ENCODE data around the gene SDR39U1.
"Not testable (repeated sequence)": the region's sequence is repeated elsewhere in the genome, so short reads cannot be mapped to it uniquely, and the experiment has no call there.

The SDR39U1 gene, protein sequence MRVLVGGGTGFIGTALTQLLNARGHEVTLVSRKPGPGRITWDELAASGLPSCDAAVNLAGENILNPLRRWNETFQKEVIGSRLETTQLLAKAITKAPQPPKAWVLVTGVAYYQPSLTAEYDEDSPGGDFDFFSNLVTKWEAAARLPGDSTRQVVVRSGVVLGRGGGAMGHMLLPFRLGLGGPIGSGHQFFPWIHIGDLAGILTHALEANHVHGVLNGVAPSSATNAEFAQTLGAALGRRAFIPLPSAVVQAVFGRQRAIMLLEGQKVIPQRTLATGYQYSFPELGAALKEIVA

DNA sequence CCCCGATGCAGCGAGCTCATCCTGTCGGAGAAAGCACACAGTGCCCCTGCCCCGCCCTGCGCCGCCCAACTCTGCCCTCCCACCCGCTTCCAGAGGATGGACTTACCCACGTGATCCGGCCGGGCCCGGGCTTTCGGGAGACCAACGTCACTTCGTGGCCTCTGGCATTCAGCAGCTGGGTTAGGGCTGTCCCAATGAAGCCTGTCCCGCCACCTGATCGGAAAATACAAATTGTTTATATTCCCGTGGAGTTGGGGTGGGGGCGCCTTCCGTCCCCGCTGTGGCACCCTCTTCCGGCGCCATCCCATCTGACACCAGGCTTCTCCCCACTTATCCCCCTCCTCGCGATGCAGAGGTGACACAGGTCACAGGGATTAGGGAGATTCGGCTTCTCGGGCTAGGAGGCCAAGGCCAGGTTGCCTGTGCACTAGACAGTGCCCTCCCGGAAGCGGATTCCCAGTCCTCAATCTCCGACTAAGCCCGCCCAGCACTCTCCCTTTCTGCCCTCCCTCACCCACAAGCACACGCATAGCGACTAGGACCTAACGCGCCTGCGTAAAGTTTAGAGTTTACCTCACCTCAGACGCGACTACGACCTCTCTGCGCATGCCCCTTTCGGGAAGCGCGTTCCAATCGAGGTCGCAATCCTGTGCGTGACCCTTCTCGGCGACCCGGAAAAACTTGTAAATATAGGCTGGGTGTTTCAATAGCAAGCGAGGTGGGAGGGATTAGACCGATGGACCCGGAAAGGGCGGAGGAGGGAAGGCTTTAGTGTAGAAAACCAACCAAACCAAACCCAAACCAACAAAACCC lies at the start of gene SDR39U1:
TSS of gene SDR39U1 (minus strand) at position 537 of the 813 bp plus-strand sequence. CDS start at position 530, 7 bp downstream.
- peak; percentile 86 to 95 for DNase-seq (ENCODE audit: low read depth in 2 of 2)

DNA sequence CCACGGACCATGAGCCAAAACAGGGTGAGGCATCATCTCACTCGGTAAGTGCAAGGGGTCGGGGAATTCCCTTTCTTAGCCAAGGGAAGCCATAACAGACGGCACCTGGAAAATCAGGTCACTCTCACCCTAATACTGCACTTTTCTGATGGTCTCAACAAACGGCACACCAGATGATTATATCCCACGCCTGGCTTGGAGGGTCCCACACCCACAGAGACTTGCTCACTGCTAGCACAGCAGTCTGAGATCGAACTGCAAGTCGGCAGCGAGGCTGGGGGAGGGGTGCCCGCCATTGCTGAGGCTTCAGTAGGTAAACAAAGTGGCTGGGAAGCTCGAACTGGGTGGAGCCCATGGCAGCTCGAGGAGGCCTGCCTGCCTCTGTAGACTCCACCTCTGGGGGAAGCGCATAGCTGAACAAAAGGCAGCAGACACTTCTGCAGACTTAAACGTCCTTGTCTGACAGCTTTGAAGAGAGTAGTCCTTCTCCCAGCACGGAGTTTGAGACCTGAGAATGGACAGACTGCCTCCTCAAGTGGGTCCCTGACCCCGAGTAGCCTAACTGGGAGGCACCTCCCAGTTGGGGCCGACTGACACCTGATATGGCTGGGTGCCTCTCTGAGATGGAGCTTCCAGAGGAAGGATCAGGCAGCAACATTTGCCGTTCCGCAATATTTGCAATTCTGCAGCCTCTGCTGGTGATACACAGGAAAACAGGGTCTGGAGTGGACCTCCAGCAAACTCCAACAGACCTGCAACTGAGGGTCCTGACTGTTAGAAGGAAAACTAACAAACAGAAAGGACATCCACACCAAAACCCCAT lies 49.2 kb upstream of the SDR39U1 start:
- DNase-seq (ENCODE audit: low read depth in 2 of 2), result not testable (repeated sequence)

DNA sequence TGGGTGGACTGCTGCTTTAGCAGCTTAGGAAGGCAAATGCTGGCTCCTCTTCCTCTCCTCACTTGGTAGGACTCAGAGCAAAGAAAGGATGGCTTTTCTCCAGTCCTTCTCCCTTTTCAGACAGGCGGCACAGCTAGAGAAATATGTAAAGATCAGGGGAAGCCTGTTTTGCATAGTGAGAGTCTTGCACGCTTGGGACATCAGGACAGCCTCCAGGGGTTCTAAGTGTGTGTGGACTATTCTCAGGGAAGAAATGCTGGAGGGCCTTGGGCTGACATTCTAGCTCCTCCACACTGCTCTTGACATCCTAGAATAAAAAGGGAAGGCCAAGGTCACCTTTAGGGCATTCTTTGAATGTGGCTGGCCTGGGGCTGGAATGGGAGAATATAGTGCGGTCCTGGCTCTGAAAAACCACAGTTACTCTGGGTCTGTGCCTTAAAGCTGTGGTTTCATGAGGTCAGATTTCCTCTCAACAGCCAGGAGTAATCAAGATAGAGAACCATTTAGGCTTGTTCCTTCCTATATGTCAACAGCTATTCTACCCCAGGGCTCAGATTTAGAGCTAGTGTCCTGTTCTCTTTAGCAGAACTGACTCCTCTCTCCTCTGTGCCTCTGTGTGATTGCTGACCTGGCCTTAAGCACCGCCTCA lies 41.2 kb upstream of the SDR39U1 start:
- DNase-seq (ENCODE audit: low read depth in 2 of 2), result no peak

DNA sequence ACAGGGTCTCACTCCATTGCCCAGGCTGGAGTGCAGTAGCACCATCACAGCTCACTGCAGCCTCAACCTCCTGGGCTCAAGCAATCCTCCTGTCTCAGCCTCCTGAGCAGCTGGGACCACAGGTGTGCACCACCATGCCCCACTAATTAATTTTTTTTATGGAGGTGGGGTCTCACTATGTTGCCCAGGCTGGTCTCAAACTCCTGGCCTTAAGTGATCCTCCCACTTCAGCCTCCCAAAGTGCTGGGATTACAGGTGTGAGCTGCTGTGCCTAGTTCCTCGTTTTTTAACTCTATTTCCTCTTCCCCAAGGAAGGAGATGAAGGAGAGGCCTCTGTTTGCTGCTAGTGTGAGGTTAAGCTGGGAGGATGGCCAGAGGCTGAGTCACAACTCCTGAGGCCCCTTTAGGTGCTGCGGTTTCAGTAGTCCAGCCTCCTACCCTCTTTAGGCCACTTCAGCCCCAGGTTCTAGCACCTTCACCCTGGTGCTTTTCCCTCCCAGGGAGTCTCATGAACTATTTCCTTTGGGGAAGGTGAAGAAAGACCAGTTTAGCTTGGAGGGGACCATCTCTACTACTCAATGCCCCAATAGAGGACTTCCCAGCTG lies 40.2 kb upstream of the SDR39U1 start:
- DNase-seq (ENCODE audit: low read depth in 2 of 2), result not testable (repeated sequence)

DNA sequence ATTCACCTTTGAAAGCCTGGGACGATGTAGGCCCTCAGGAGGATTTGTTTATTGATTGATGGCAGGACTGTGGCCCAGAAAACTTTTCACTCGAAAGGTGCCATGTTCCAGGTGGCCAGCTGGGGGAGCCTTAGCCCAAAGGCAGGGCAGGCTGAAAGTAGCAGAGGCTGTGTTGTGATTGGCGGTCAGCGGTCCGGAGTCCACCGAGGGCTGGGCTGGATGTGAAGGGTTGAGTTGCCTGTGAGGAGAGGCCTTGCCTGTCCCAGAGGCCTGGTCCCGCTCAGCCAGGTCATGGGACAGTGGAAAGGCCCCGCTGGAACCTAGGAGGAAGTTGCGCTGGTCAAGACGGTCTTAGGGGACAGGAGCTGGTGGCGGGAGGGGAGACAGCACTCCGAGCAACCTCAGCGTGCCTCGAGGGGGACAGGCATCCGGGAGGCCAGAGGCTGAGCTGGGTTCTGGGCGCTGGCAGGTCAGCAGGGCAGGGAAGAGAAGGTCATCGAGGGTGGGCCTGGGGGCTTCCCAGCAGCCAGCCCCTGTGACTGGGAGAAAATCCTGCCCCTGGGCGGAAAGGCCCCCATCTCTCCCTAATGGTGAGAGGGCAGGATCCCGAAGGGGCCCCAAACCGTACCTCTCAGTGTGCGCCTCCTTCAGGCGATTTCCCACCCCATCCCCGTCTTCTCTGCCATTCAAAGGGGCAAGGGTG lies 39.2 kb upstream of the SDR39U1 start:
- DNase-seq (ENCODE audit: low read depth in 2 of 2), result peak in 1 of 2 donors; percentile 1

DNA sequence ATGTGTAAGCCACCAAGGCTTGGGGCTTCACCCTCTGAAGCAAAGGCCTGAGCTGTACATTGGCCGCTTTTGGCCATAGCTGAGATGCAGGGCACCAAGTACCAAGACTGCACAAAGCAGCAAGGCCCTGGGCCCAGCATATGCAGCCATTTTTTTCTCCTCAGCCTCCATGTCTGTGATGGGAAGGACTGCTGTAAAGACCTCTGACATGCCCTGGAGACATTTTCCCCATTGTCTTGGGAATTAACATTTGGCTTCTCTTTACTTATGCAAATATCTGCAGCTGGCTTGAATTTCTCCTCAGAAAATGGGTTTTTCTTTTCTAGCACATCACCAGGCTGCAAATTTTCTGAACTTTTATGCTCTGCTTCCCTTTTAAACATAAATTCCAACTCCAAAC lies 37.4 kb upstream of the SDR39U1 start:
- DNase-seq (ENCODE audit: low read depth in 2 of 2), result not testable (repeated sequence)

DNA sequence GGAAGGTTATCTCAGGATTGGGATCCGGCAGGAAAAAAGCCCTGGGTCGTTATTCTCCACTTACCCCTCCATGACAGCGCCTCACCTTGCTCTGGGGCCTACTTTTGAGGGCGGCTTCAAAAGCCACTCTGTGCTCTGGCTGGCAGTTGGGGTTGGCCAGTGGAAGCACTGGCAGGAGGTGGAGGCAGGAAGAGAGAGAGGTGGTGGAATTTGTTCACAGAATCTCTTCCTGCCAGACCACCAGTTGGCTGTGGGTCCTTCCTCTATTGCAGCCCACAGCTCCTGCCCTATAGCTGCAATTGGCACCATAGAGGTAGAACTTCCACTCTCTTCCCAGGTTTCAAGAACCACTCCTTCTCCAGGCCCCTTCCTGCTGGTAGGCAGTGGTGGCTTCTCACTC lies 32.7 kb upstream of the SDR39U1 start:
- no peak for DNase-seq (ENCODE audit: low read depth in 2 of 2)

DNA sequence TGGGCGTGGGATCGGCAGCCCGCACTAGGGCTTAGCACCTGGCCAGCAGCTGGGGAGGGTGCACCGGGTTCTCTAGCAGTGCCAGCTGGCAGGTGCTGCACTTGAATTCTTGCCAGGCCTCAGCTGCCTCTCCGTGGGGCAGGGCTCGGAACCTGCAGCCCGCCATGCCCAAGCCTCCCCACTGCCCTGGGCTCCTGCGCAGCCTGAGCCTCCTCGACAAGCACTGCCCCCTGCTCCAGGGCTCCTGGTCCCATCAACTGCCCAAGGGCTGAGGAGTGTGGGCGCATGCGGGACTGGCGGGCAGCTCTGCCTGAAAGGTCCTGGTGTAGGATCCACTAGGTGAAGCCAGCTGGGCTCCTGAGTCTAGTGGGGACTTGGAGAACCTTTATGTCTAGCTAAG lies 30.6 kb upstream of the SDR39U1 start:
- no peak for DNase-seq (ENCODE audit: low read depth in 2 of 2)

DNA sequence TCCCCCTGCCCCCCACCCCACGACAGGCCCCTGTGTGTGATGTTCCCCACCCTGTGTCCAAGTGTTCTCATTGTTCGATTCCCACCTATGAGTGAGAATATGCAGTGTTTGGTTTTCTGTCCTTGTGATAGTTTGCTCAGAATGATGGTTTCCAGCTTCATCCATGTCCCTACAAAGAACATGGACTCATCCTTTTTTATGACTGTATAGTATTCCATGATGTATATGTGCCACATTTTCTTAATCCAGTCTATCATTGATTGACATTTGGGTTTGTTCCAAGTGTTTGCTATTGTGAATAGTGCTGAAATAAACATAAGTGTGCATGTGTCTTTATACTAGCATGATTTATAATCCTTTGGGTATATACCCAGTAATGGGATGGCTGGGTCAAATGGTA lies 27.9 kb upstream of the SDR39U1 start:
- DNase-seq (ENCODE audit: low read depth in 2 of 2), result not testable (repeated sequence)

DNA sequence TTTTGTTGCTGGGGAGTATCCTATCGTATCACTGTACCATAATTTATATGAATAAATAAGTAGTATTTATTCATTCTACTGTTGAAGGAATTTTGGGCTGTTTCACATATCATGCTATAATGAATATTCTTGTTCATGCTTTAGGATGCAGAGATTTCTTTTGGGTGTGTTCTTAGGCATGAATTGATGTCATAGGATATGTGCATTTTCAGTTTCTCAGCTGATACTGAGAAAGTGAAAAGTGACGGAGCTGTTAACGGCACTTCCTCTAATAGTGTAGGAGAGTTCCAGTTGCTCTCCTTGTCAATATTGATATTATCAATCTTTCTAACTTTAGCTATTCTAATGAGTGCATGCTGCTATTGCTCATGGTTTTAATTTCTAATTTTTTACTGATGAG lies 23.2 kb upstream of the SDR39U1 start:
- no peak for DNase-seq (ENCODE audit: low read depth in 2 of 2)

DNA sequence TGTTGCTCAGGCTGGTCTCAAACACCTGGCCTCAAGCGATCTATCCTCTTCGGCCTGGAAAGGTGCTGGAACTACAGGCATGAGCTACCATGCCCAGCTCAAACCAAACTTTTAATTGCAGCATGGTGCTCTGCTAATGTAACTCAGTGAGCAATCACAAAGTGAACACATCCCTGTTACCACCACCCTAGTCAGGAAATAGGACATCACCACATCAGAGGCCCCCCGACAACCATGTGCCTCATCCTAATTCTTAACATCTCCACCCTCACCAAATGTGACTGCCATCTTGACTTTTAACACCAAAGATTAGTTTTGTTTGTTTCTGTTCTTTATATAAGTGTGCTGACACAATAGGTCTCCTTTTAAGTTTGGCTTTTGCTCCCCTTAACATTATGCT lies 22.8 kb upstream of the SDR39U1 start:
- no peak for DNase-seq (ENCODE audit: low read depth in 2 of 2)

DNA sequence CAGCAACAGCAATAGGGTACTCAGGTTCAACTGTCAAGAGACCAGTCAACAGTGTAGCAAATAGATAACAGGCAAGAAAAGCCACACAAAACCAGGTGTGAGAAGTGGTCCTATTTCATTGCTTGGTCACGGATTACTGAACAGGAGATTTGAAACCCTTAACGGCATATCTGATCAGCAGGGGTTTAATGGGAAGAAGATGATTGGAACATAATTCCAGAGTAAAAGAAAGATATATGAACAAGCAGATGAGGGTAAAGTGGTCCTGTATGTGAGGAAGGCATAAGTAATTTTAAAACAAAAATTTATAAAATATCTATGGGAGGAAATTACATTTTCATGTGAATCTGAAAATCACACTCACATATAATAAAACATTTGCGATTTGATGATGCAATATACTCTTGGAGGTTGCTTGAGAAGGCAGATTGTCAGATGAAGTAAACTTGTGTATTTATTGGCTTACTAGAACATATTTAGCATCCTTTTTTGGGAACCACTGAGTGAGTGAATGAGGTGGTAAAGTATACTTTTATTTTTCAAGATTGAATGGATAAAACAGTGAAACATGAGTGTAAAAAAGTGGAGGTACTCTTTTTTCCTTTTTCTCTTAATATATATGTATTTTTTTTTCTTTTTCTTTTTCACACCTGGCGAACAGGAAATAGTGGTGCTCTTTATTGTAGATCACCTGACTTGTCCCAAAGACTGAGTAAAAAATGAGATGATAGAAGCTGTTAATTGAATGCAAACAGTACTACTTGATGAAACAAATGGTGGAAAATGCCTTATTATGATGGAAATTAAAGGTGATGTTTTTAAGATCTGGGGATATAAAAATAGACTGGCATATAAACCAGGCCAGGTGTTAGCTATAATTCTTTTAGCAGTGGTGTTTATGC lies 21.6 kb upstream of the SDR39U1 start:
- no peak for DNase-seq (ENCODE audit: low read depth in 2 of 2)

DNA sequence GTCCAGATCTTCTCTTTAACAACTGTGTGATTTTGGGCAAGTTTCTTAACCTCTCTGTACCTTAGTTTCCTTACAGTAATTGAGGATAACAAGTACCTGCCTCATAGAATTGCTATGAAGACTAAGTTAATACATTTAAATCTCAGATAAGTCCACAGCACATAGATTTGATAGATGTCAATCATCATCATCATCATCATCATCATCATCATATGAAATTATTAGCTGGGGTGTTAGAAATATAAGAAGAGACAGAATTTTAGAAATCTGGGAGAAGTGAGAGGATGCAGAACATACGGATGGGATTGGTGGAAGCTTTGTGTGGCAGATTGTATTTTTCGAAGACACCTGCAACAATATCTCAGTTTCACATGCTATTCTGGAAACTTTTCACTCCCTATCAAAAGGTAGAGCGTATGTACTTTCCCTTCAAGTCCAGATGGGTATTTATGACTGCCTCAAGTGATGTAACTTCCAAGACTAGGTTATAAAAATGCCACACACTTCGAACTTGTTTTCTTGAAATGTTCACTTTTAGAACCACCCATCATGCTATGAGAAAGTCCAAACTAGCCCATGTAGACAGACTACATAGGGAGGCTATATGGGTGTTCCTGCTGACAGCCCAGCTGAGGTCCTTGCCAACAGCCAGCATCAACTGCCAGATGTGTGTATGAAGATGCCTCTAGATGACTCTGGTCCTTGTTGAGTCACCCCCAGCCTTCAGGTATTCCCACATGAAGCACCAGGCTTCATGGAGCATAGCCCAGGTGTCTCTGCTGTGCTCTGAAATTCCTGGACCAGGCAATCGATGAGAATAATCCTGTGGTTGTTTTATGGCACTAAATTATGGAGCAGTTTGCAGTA lies 20.7 kb upstream of the SDR39U1 start:
- no peak for DNase-seq (ENCODE audit: low read depth in 2 of 2)

DNA sequence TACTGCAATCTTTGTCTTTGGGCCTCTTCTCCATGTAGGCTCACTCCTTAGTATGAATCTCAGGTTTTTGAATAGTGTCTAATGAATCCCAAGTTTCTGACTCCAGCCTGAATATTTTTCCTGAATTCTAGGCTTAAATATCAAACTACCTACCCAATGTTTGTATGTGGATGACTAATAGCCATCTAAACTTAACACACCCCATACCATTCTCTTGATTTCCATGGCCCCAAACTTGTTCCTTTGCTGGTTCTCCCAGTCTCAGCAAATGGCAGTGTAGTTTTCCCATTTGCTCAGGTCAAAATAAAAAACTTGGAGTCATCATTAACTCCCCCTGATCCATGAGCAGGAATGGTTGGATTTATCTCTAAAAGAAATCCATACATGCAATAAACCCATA lies 18.8 kb upstream of the SDR39U1 start:
- DNase-seq (ENCODE audit: low read depth in 2 of 2), result no peak

DNA sequence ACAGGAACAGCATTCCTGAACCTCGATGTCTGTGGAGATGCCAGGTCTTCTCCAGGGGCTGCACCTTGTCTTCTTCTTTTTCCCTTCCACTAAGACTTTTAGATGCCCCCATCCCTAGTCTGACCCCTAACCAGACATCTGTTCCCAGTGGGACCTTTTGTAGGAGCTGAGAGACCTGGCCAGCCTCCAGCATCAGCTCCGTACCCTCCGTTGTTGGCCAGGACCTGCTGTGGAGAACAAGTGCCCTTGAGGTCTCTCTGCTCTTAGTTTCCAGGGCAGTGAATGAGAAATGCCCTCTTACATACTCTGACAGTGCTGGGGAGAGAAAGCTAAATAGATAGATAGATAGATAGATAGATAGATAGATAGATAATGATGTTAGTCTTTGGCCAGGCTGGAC lies 16.8 kb upstream of the SDR39U1 start:
- no peak for DNase-seq (ENCODE audit: low read depth in 2 of 2)

DNA sequence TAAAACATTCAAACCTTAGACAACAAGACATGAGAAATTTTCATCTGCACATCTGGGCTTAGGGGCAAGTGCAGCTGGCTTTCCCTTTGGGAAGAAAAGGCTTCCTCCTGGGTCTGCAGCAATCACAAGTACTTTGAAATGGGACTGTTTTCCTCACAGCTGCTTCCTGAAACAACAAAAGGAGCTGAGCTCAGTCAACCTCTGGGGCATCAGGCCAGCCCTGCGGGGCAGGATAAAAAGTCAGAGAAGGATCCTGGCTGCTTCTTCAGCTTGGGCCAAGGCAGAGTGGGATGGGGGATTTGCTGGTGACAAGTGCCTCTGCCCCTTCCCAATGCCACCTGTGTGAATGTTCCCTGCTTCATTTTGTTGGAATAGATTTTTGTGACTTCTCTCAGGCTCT lies 16.2 kb upstream of the SDR39U1 start:
- no peak for DNase-seq (ENCODE audit: low read depth in 2 of 2)

DNA sequence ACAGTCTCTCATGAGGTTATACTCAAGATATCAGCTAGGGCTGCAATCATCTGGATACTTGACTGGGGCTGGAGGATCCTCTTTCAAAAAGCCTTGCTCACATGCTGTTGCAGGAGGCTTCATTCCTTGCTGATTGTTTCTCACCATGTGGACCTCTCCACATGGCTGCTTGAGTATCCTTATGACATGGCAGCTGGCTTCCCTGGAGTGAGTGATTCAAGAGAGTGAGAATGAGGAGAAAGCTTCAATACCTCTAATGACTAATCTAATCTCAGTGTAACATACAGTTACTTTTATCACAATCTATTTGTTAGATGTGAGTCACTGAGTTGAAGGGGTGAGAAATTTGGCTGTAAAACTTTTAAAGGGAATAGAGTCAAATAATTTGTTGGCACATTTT lies 14.4 kb upstream of the SDR39U1 start:
- no peak for DNase-seq (ENCODE audit: low read depth in 2 of 2)

DNA sequence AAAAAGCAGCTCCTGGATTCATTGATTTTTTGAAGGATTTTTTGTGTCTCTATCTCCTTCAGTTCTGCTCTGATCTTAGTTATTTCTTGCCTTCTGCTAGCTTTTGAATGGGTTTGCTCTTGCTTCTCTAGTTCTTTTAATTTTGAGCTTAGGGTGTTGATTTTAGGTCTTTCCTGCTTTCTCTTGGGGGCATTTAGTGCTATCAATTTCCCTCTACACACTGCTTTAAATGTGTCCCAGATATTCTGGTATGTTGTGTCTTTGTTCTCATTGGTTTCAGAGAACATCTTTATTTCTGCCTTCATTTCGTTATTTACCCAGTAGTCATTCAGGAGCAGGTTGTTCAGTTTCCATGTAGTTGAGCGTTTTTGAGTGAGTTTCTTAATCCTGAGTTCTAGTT lies 8.3 kb upstream of the SDR39U1 start:
- DNase-seq (ENCODE audit: low read depth in 2 of 2), result not testable (repeated sequence)

All from stimulated activated CD8-positive, alpha-beta memory T cell treated with anti-CD3 and anti-CD28 coated beads, Interleukin-2, amount 100 ng/mL, for 1 hour (primary cell).